SK-N-MC (cell line): ENCODE results near the gene CROCC2.

ENCODE experiments used
- EZH2 ChIP-seq: fragments of 200-600 bp; sonication (generic); IDR thresholded peaks from one replicate; pipeline ENCODE4 v1.6.1; 2017; ENCODE audit warnings: antibody characterized with exemption
- POLR2AphosphoS5 ChIP-seq: IDR thresholded peaks from 2 replicates; pipeline ENCODE4 v1.6.1; 2012; ENCODE audit warnings: mild to moderate bottlenecking, low read depth, low read length, borderline replicate concordance

DNA sequence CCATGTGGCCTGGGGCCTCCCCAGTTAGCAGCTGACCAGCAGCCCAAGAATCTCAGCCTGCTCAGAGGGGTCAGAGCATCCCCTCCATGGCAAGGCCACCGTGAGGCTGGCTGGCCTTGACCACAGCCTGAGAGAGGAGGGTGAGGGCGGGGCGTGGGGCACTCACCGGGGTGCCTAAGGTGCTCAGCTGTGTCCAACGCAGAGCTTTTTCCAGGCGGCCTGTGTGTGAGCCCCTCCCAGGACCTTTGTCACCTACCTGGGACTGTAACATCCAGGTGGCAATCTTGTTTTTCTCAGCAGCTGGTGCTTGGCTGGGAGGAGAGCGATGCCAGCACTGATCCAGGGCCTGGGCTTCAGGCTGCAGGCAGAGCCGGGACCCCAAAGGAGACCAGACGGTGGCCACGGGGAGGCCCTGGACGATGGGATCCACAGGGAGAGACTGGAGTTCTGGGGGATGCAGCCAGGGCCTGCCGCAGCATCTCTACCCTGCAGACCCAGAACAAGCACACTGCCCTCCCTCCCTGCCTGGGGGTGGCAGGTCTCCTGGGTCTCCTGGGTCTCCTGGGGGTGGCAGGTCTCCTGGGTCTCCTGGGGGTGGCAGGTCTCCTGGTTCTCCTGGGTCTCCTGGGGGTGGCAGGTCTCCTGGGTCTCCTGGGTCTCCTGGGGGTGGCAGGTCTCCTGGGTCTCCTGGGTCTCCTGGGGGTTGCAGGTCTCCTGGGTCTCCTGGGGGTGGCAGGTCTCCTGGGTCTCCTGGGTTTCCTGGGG, 104.6 kb downstream of the CROCC2 start:
- no peak for TF ChIP-seq POLR2AphosphoS5
- no peak for TF ChIP-seq EZH2
